Brain microvascular endothelial cell (primary cell): ENCODE data around the gene AFF4.

Experiments
- DNase-seq: peaks from one replicate; pipeline ENCODE4 v3.0.0-alpha.2; 2020
- H3K27ac ChIP-seq: fragments of 250-450 bp; sonication (Bioruptor Pico); 2 replicates; pipeline ENCODE4 v1.5.1; 2020; ENCODE audit warnings: mild to moderate bottlenecking, moderate library complexity
- H3K27me3 ChIP-seq: fragments of 250-450 bp; sonication (Bioruptor Pico); replicated peaks from 2 replicates; pipeline ENCODE4 v1.5.1; 2020; ENCODE audit warnings: mild to moderate bottlenecking
- H3K36me3 ChIP-seq: fragments of 250-450 bp; sonication (Bioruptor Pico); replicated peaks from 2 replicates; pipeline ENCODE4 v1.5.1; 2020; ENCODE audit warnings: mild to moderate bottlenecking
- H3K4me3 ChIP-seq: 2 replicates; pipeline ENCODE4 v1.5.1; 2011; ENCODE audit warnings: low read depth, mild to moderate bottlenecking, control low read depth, low read length, moderate library complexity
- CTCF ChIP-seq: IDR thresholded peaks from 2 replicates; pipeline ENCODE4 v1.5.1; 2011; ENCODE audit warnings: low read depth, mild to moderate bottlenecking, moderate library complexity, low read length, control low read depth, inconsistent platforms; ENCODE audit errors: missing control alignments
- in situ Hi-C: cut with HindIII; loops from 2 replicates; pipeline ENCODE4 v1.10.0; 2017; ENCODE audit warnings: low sequenced_read_pairs, low pct_ligation_motif_present

AFF4 gene

GRCh38 chr5:132943362-132944022 lies 19.9 kb downstream of the AFF4 start:
- in situ Hi-C loops, result no loop called here
- H3K4me3 ChIP-seq, result no peak overlapping the region
- no peaks in the 10 kb centered on the region for H3K36me3 ChIP-seq
- no peak overlapping the region for H3K27ac ChIP-seq
- H3K27me3 ChIP-seq, result no peaks in the 10 kb centered on the region
- no peak for TF ChIP-seq CTCF
- DNase-seq, result no peak

GRCh38 chr5:132941331-132941730 lies 22.1 kb downstream of the AFF4 start:
- Histone ChIP-seq H3K4me3 (no peak overlapping the region), H3K27ac (no peak overlapping the region), H3K27me3 (no peaks in the 10 kb centered on the region), H3K36me3 (peaks cover 3% of the 10 kb centered on the region)
- no peak for TF ChIP-seq CTCF
- in situ Hi-C loops, result no loop called here
- DNase-seq, result no peak

GRCh38 chr5:132928062-132928407 lies 35.4 kb downstream of the AFF4 start:
- H3K27me3 ChIP-seq, result no peaks in the 10 kb centered on the region
- no peak overlapping the region for H3K27ac ChIP-seq
- H3K36me3 ChIP-seq, result peaks cover 80% of the 10 kb centered on the region
- H3K4me3 ChIP-seq, result no peak overlapping the region
- no peak for TF ChIP-seq CTCF
- DNase-seq, result no peak
- in situ Hi-C loops, result no loop called here

GRCh38 chr5:132927355-132928061 lies 35.9 kb downstream of the AFF4 start:
- Histone ChIP-seq H3K36me3 (peaks cover 79% of the 10 kb centered on the region), H3K27ac (no peak overlapping the region), H3K4me3 (no peak overlapping the region), H3K27me3 (no peaks in the 10 kb centered on the region)
- TF ChIP-seq CTCF, result no peak
- in situ Hi-C loops, result no loop called here
- no peak for DNase-seq

- no peak for DNase-seq
- TF ChIP-seq CTCF, result no peak
- Histone ChIP-seq H3K27ac (no peak overlapping the region), H3K36me3 (peaks cover 80% of the 10 kb centered on the region), H3K27me3 (no peaks in the 10 kb centered on the region), H3K4me3 (no peak overlapping the region)
- in situ Hi-C loops, result no loop called here
These were observed 37.0 kb downstream of the AFF4 start for GRCh38 chr5:132926437-132926836.
